SK-N-MC (cell line): Measurements from ENCODE around the gene PPARG.

ENCODE experiments used
- EZH2 ChIP-seq: fragments of 200-600 bp; sonication (generic); IDR thresholded peaks from one replicate; pipeline ENCODE4 v1.6.1; 2017; ENCODE audit warnings: antibody characterized with exemption
- FOXP2 ChIP-seq: optimal IDR thresholded peaks from 2 replicates; pipeline ENCODE3; 2011; ENCODE audit warnings: mild to moderate bottlenecking, moderate library complexity; ENCODE audit not compliant: insufficient read depth; ENCODE audit errors: extremely low read length, control extremely low read depth
- POLR2AphosphoS5 ChIP-seq: IDR thresholded peaks from 2 replicates; pipeline ENCODE4 v1.6.1; 2012; ENCODE audit warnings: mild to moderate bottlenecking, low read depth, low read length, borderline replicate concordance

DNA sequence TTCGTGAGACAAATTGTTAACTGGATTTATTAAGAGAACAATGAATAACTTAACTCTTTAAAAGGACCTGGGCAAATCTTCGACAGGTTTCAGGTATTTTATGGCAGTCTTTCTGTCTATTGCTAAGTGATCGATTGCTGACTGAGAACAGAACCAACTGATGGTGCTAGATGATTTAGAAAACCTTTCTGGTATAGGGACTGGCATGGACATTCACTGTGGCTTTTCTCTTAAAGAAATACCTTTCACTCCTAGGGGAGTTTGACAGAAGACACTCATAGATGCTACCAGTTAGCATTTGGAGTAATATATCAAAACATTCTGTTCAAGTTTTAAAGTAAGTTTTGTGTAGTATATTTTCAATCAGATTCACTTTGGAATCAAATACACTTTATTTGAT lies 654 bp downstream of the PPARG start:
- TF ChIP-seq POLR2AphosphoS5 (no peak), EZH2 (no peak), FOXP2 (no peak)
